SU-DHL-6 (cell line): ENCODE data around the gene PDLIM4.

Experiments
- H2AFZ ChIP-seq: fragments of 200-600 bp; sonication (generic); 2 replicates; pipeline ENCODE4 v1.6.1; 2014; ENCODE audit warnings: low read depth, mild to moderate bottlenecking, moderate library complexity, mixed read lengths, antibody characterized with exemption, low read length; ENCODE audit not compliant: severe bottlenecking
- H3F3A ChIP-seq: fragments of 200-600 bp; shearing (Covaris generic); 2 replicates; pipeline ENCODE4 v1.6.0; 2016; ENCODE audit warnings: antibody characterized with exemption, mild to moderate bottlenecking; ENCODE audit not compliant: insufficient read depth
- H3K27ac ChIP-seq: fragments of 200-600 bp; sonication (generic); 2 replicates; pipeline ENCODE4 v1.5.1; 2016; ENCODE audit warnings: low read depth, mild to moderate bottlenecking, low read length, moderate library complexity, mixed read lengths
- H3K27me3 ChIP-seq: fragments of 200-600 bp; sonication (generic), shearing (Covaris generic); 2 replicates; pipeline ENCODE4 v1.6.0; 2014; ENCODE audit warnings: mild to moderate bottlenecking, low read length
- H3K36me3 ChIP-seq: fragments of 200-600 bp; sonication (generic); 2 replicates; pipeline ENCODE4 v1.6.1; 2014; ENCODE audit warnings: mild to moderate bottlenecking, low read length, mixed read lengths
- H3K4me2 ChIP-seq: fragments of 300-600, 200-600 bp; shearing (Covaris generic), sonication (generic); 2 replicates; pipeline ENCODE4 v1.6.0; 2014; ENCODE audit warnings: low read length, low read depth, mild to moderate bottlenecking; ENCODE audit not compliant: poor library complexity, severe bottlenecking
- H3K4me3 ChIP-seq: fragments of 200-600 bp; sonication (generic); 2 replicates; pipeline ENCODE4 v1.5.1; 2014; ENCODE audit warnings: antibody characterized with exemption, low read length, mild to moderate bottlenecking, mixed read lengths; ENCODE audit not compliant: insufficient read depth, poor library complexity, severe bottlenecking
- H3K79me2 ChIP-seq: fragments of 200-600 bp; sonication (generic); 2 replicates; pipeline ENCODE4 v1.6.1; 2014; ENCODE audit warnings: mild to moderate bottlenecking, low read length, moderate library complexity; ENCODE audit not compliant: insufficient read depth
- H3K9ac ChIP-seq: fragments of 200-600 bp; sonication (generic); 2 replicates; pipeline ENCODE4 v1.7.0; 2014; ENCODE audit warnings: mild to moderate bottlenecking, low read length
- H3K9me2 ChIP-seq: fragments of 200-600 bp; sonication (generic); replicated peaks from 2 replicates; pipeline ENCODE4 v1.6.1; 2014; ENCODE audit warnings: low read length; ENCODE audit not compliant: insufficient read depth
- H3K9me3 ChIP-seq: fragments of 200-600 bp; sonication (generic); 2 replicates; pipeline ENCODE4 v1.6.1; 2014; ENCODE audit warnings: low read length, mixed read lengths; ENCODE audit not compliant: insufficient read depth
- H4K20me1 ChIP-seq: fragments of 200-600 bp; sonication (generic); 2 replicates; pipeline ENCODE4 v1.6.1; 2014; ENCODE audit warnings: low read depth, mild to moderate bottlenecking, antibody characterized with exemption, low read length, moderate library complexity, mixed read lengths
- EZH2phosphoT487 ChIP-seq: fragments of 200-600 bp; sonication (generic), shearing (Covaris generic); conservative IDR thresholded peaks from 2 replicates; pipeline ENCODE4 v1.6.1; 2018; ENCODE audit warnings: mild to moderate bottlenecking, antibody characterized with exemption, low read length, moderate library complexity, mixed read lengths
- TF ChIP-seq, protein P1 (sequence below): fragments of 200-600 bp; sonication (generic); IDR thresholded peaks from one replicate; pipeline ENCODE4 v1.5.1; 2017; ENCODE audit warnings: antibody characterized with exemption, mild to moderate bottlenecking, low read length, moderate library complexity; ENCODE audit not compliant: insufficient read depth, poor library complexity, severe bottlenecking

The PDLIM4 gene

GRCh38 chr5:132228241-132229035 is 29.1 kb upstream of the PDLIM4 start:
- no peaks in the 10 kb centered on the region for H4K20me1 ChIP-seq
- no peak overlapping the region for H3K9ac ChIP-seq
- H3F3A ChIP-seq, result no peaks in the 10 kb centered on the region
- H3K9me2 ChIP-seq, result no peaks in the 10 kb centered on the region
- H3K27ac ChIP-seq, result no peak overlapping the region
- no peaks in the 10 kb centered on the region for H3K9me3 ChIP-seq
- TF ChIP-seq, protein P1, sequence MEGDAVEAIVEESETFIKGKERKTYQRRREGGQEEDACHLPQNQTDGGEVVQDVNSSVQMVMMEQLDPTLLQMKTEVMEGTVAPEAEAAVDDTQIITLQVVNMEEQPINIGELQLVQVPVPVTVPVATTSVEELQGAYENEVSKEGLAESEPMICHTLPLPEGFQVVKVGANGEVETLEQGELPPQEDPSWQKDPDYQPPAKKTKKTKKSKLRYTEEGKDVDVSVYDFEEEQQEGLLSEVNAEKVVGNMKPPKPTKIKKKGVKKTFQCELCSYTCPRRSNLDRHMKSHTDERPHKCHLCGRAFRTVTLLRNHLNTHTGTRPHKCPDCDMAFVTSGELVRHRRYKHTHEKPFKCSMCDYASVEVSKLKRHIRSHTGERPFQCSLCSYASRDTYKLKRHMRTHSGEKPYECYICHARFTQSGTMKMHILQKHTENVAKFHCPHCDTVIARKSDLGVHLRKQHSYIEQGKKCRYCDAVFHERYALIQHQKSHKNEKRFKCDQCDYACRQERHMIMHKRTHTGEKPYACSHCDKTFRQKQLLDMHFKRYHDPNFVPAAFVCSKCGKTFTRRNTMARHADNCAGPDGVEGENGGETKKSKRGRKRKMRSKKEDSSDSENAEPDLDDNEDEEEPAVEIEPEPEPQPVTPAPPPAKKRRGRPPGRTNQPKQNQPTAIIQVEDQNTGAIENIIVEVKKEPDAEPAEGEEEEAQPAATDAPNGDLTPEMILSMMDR, result no peak
- no peak for TF ChIP-seq EZH2phosphoT487
- H3K4me3 ChIP-seq, result no peak overlapping the region
- H3K79me2 ChIP-seq, result no peaks in the 10 kb centered on the region
- H3K36me3 ChIP-seq, result no peaks in the 10 kb centered on the region
- H3K4me2 ChIP-seq, result no peak overlapping the region
- no peaks in the 10 kb centered on the region for H3K27me3 ChIP-seq
- H2AFZ ChIP-seq, result no peak overlapping the region

DNA sequence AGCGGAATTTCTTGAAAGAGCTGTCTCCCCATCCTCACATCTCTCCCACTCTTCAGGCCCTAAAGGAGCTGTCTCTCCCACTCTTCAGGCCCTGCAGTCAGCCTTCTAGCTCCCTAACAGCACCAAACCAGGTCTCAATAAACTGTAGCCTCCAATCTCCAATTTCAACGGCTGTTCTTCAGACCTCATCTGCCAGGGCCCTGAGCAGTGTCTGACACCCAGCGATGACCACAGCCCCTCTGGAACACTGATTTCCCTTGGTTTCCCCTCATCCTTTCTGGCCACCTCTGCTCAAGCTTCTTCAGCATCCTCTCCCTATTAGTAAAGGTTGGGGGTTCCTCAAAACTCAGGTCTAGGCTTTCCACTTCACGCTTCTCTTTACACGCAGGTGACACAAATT is 28.3 kb upstream of the PDLIM4 start:
- Histone ChIP-seq H4K20me1 (no peaks in the 10 kb centered on the region), H3K79me2 (no peaks in the 10 kb centered on the region), H3K27ac (no peak overlapping the region), H3K4me2 (no peak overlapping the region), H3F3A (no peaks in the 10 kb centered on the region), H3K27me3 (no peaks in the 10 kb centered on the region), H3K9me3 (no peaks in the 10 kb centered on the region), H3K9me2 (no peaks in the 10 kb centered on the region), H3K36me3 (no peaks in the 10 kb centered on the region), H3K4me3 (no peak overlapping the region), H3K9ac (no peak overlapping the region), H2AFZ (no peak overlapping the region)
- TF ChIP-seq EZH2phosphoT487, result no peak
- TF ChIP-seq, protein P1, result no peak

GRCh38 chr5:132230871-132231270 is 26.6 kb upstream of the PDLIM4 start:
- Histone ChIP-seq H3K27me3 (no peaks in the 10 kb centered on the region), H3K4me2 (no peak overlapping the region), H3K9me3 (no peaks in the 10 kb centered on the region), H3K27ac (no peak overlapping the region), H3K9me2 (no peaks in the 10 kb centered on the region), H3K79me2 (no peaks in the 10 kb centered on the region), H3F3A (no peaks in the 10 kb centered on the region), H3K4me3 (no peak overlapping the region), H4K20me1 (no peaks in the 10 kb centered on the region), H3K9ac (no peak overlapping the region), H3K36me3 (no peaks in the 10 kb centered on the region), H2AFZ (no peak overlapping the region)
- TF ChIP-seq, protein P1, result no peak
- no peak for TF ChIP-seq EZH2phosphoT487
